HEK293 (cell line): ENCODE results near the gene ELMO1.

Source experiments
- ELK4 ChIP-seq: IDR thresholded peaks from 2 replicates; pipeline ENCODE4 v1.6.1; 2011; ENCODE audit warnings: mild to moderate bottlenecking, low read depth, low read length, borderline replicate concordance
- PRDM1 ChIP-seq: fragments of 450-650 bp; formaldehyde crosslinking; IDR thresholded peaks from 2 replicates; pipeline ENCODE4; 2016; ENCODE audit warnings: missing biosample characterization, missing genetic modification characterization
- PRDM10 ChIP-seq: fragments of 450-650 bp; formaldehyde crosslinking; IDR thresholded peaks from 2 replicates; pipeline ENCODE4 v1.5.1; 2016; ENCODE audit warnings: missing biosample characterization, missing genetic modification characterization
- RBAK ChIP-seq: fragments of 450-650 bp; formaldehyde crosslinking; IDR thresholded peaks from 2 replicates; pipeline ENCODE4 v1.5.1; 2016; ENCODE audit warnings: missing biosample characterization, missing genetic modification characterization
- REPIN1 ChIP-seq: fragments of 450-650 bp; formaldehyde crosslinking; IDR thresholded peaks from 2 replicates; pipeline ENCODE4 v1.5.1; 2017; ENCODE audit warnings: missing biosample characterization, missing genetic modification characterization, low read depth
- SP2 ChIP-seq: fragments of 450-650 bp; formaldehyde crosslinking; IDR thresholded peaks from 2 replicates; pipeline ENCODE4 v1.5.1; 2016; ENCODE audit warnings: missing biosample characterization, missing genetic modification characterization
- TSHZ1 ChIP-seq: fragments of 450-650 bp; formaldehyde crosslinking; IDR thresholded peaks from 2 replicates; pipeline ENCODE4 v1.5.1; 2016; ENCODE audit warnings: missing biosample characterization, missing genetic modification characterization, borderline replicate concordance
- ZBTB17 ChIP-seq: fragments of 450-650 bp; formaldehyde crosslinking; IDR thresholded peaks from 2 replicates; pipeline ENCODE4 v1.5.1; 2016; ENCODE audit warnings: missing biosample characterization, missing genetic modification characterization
- ZBTB21 ChIP-seq: fragments of 450-650 bp; formaldehyde crosslinking; IDR thresholded peaks from 2 replicates; pipeline ENCODE4 v1.5.1; 2017; ENCODE audit warnings: missing biosample characterization, missing genetic modification characterization
- ZBTB7A ChIP-seq: fragments of 450-650 bp; formaldehyde crosslinking; IDR thresholded peaks from 2 replicates; pipeline ENCODE4 v1.5.1; 2016; ENCODE audit warnings: low read depth, missing biosample characterization, missing genetic modification characterization
- ZFP41 ChIP-seq: fragments of 450-650 bp; formaldehyde crosslinking; IDR thresholded peaks from 2 replicates; pipeline ENCODE4 v1.5.1; 2016; ENCODE audit warnings: missing biosample characterization, missing genetic modification characterization, borderline replicate concordance
- ZNF140 ChIP-seq: fragments of 450-650 bp; formaldehyde crosslinking; IDR thresholded peaks from 2 replicates; pipeline ENCODE4 v1.5.1; 2016; ENCODE audit warnings: missing biosample characterization, missing genetic modification characterization
- ZNF148 ChIP-seq: fragments of 450-650 bp; formaldehyde crosslinking; IDR thresholded peaks from 2 replicates; pipeline ENCODE4 v1.5.0; 2017; ENCODE audit warnings: missing biosample characterization, missing genetic modification characterization, borderline replicate concordance
- ZNF157 ChIP-seq: fragments of 450-650 bp; formaldehyde crosslinking; IDR thresholded peaks from 2 replicates; pipeline ENCODE4 v1.5.1; 2016; ENCODE audit warnings: missing biosample characterization, missing genetic modification characterization
- ZNF175 ChIP-seq: fragments of 450-650 bp; formaldehyde crosslinking; IDR thresholded peaks from 2 replicates; pipeline ENCODE4 v1.5.1; 2016; ENCODE audit warnings: missing biosample characterization, missing genetic modification characterization
- ZNF184 ChIP-seq: fragments of 450-650 bp; IDR thresholded peaks from 2 replicates; pipeline ENCODE4 v1.5.1; 2018; ENCODE audit warnings: missing biosample characterization, mild to moderate bottlenecking, missing genetic modification characterization
- ZNF2 ChIP-seq: fragments of 450-650 bp; formaldehyde crosslinking; IDR thresholded peaks from 2 replicates; pipeline ENCODE4 v1.5.1; 2016; ENCODE audit warnings: missing biosample characterization, missing genetic modification characterization
- ZNF221 ChIP-seq: fragments of 450-650 bp; formaldehyde crosslinking; IDR thresholded peaks from 2 replicates; pipeline ENCODE4 v1.5.1; 2017; ENCODE audit warnings: missing biosample characterization, missing genetic modification characterization, borderline replicate concordance
- ZNF239 ChIP-seq: fragments of 450-650 bp; formaldehyde crosslinking; IDR thresholded peaks from 2 replicates; pipeline ENCODE4 v1.5.1; 2016; ENCODE audit warnings: missing biosample characterization, missing genetic modification characterization
- ZNF26 ChIP-seq: fragments of 450-650 bp; formaldehyde crosslinking; IDR thresholded peaks from 2 replicates; pipeline ENCODE4 v1.5.1; 2016; ENCODE audit warnings: missing biosample characterization, missing genetic modification characterization
- ZNF324 ChIP-seq: fragments of 450-650 bp; formaldehyde crosslinking; IDR thresholded peaks from 2 replicates; pipeline ENCODE4 v1.5.1; 2016; ENCODE audit warnings: missing biosample characterization, missing genetic modification characterization
- ZNF37A ChIP-seq: fragments of 450-650 bp; IDR thresholded peaks from 2 replicates; pipeline ENCODE4 v1.5.1; 2018; ENCODE audit warnings: missing biosample characterization, missing genetic modification characterization
- ZNF394 ChIP-seq: fragments of 450-650 bp; formaldehyde crosslinking; IDR thresholded peaks from 2 replicates; pipeline ENCODE4 v1.5.1; 2016; ENCODE audit warnings: missing biosample characterization, missing genetic modification characterization, mild to moderate bottlenecking, moderate library complexity, borderline replicate concordance
- ZNF416 ChIP-seq: fragments of 450-650 bp; formaldehyde crosslinking; IDR thresholded peaks from 2 replicates; pipeline ENCODE4 v1.5.1; 2016; ENCODE audit warnings: missing biosample characterization, missing genetic modification characterization
- ZNF473 ChIP-seq: fragments of 450-650 bp; formaldehyde crosslinking; IDR thresholded peaks from 2 replicates; pipeline ENCODE4 v1.5.1; 2017; ENCODE audit warnings: missing biosample characterization, missing genetic modification characterization
- ZNF544 ChIP-seq: fragments of 450-650 bp; formaldehyde crosslinking; IDR thresholded peaks from 2 replicates; pipeline ENCODE4 v1.5.0; 2017; ENCODE audit warnings: missing biosample characterization, missing genetic modification characterization
- ZNF701 ChIP-seq: fragments of 450-650 bp; formaldehyde crosslinking; IDR thresholded peaks from 2 replicates; pipeline ENCODE4 v1.5.1; 2016; ENCODE audit warnings: missing biosample characterization, missing genetic modification characterization

The ELMO1 gene

GRCh38 chr7:37031571-37032257, 416.9 kb downstream of the ELMO1 start (continued):
- TF ChIP-seq TSHZ1 (tag by site-specific recombination) = peak; percentile 75
- no peak for TF ChIP-seq ZNF221 (tag by site-specific recombination)
- TF ChIP-seq ZNF473 (tag by site-specific recombination) = no peak
- TF ChIP-seq ZNF394 (tag by site-specific recombination) = peak; percentile 68; the same call in 1 of the 2 replicates
- TF ChIP-seq SP2 (tag by site-specific recombination) = no peak
- no peak for TF ChIP-seq ZNF544 (tag by site-specific recombination)
- no peak for TF ChIP-seq ZBTB7A (tag by site-specific recombination)
- TF ChIP-seq ZNF2 (tag by site-specific recombination) = no peak
- TF ChIP-seq ZNF416 (tag by site-specific recombination) = no peak
- no peak for TF ChIP-seq ZNF175 (tag by site-specific recombination)
- TF ChIP-seq ZNF148 (tag by site-specific recombination) = no peak
- TF ChIP-seq PRDM1 (tag by site-specific recombination) = peak; percentile 82
- no peak for TF ChIP-seq REPIN1 (tag by site-specific recombination)
- TF ChIP-seq ZNF239 = no peak
- 0 out of 2 replicates have a peak, but pooled peaks have one; percentile 42 for TF ChIP-seq ZBTB17 (tag by site-specific recombination)
- TF ChIP-seq ZFP41 (tag by site-specific recombination) = no peak
- TF ChIP-seq ZNF701 (tag by site-specific recombination) = no peak
- 0 out of 2 replicates have a peak, but pooled peaks have one; percentile 45 for TF ChIP-seq ZBTB21
- TF ChIP-seq ZNF157 (tag by site-specific recombination) = no peak
- peak; percentile 79 for TF ChIP-seq PRDM10
- TF ChIP-seq ZNF37A (tag by site-specific recombination) = no peak
- no peak for TF ChIP-seq ZNF26 (tag by site-specific recombination)
- 0 out of 2 replicates have a peak, but pooled peaks have one; percentile 62 for TF ChIP-seq ZNF324 (tag by site-specific recombination)
- TF ChIP-seq ELK4 = no peak
- TF ChIP-seq RBAK (tag by site-specific recombination) = no peak
- peak; percentile 72; the same call in 1 of the 2 replicates for TF ChIP-seq ZNF184
- no peak for TF ChIP-seq ZNF140 (tag by site-specific recombination)
